Measurements from ENCODE around the gene XRCC3.

GRCh38 chr14:103713304-103714062 is 1.8 kb downstream of the XRCC3 start:
- TF ChIP-seq CTCF (IDR thresholded peaks at IDR 0.05): no peak
- no peak for TF ChIP-seq POLR2A (IDR thresholded peaks at IDR 0.05)
- TF ChIP-seq EP300 (IDR thresholded peaks at IDR 0.05): no peak
